Gastrocnemius medialis (tissue), 4 donors: ENCODE measurements around the gene PPP3CA.

Experiments
- POLR2A ChIP-seq, 2 donors: fragments of 450-650 bp; IDR thresholded peaks; one replicate each; pipeline ENCODE4 v1.6.1; 2017; ENCODE audit warnings: antibody characterized with exemption in 2 of 2, mild to moderate bottlenecking in 2 of 2, moderate library complexity in 2 of 2
- TF ChIP-seq, protein P1 (sequence below), 5 experiments: fragments of 450-650 bp in 3 of 5; fragments of 200-600 bp in 2 of 5; sonication (generic) in 2 of 5; IDR thresholded peaks in 4 of 5; conservative IDR thresholded peaks in 1 of 5; 1 replicate in 4 of 5; 2 replicates in 1 of 5; pipeline ENCODE4 v1.5.1; 2016 to 2019; ENCODE audit warnings: antibody characterized with exemption in 5 of 5, mild to moderate bottlenecking in 3 of 5, moderate library complexity in 3 of 5

DNA sequence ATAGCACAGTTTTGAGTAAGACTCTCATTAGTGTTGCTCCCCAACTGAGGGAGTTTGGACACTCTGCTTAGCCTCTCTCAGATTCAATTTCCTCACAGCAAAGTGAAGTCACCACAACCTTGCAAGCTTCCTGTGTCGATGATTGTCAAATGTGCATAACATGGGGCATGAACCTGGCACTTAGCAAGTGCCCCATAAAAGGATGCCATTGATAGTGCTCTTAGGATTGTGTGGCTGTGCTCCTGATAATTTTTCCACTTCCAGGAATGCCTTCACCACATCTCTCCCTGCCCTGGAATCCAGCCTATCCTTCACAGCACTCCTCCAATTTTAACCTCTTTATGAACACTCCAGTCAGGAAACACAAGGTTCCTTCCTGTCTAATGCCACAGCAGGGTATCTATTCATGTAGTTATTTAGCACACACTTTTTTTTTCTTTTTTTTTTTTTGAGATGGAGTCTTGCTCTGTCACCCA, 309.4 kb downstream of the PPP3CA start:
- TF ChIP-seq, protein P1, sequence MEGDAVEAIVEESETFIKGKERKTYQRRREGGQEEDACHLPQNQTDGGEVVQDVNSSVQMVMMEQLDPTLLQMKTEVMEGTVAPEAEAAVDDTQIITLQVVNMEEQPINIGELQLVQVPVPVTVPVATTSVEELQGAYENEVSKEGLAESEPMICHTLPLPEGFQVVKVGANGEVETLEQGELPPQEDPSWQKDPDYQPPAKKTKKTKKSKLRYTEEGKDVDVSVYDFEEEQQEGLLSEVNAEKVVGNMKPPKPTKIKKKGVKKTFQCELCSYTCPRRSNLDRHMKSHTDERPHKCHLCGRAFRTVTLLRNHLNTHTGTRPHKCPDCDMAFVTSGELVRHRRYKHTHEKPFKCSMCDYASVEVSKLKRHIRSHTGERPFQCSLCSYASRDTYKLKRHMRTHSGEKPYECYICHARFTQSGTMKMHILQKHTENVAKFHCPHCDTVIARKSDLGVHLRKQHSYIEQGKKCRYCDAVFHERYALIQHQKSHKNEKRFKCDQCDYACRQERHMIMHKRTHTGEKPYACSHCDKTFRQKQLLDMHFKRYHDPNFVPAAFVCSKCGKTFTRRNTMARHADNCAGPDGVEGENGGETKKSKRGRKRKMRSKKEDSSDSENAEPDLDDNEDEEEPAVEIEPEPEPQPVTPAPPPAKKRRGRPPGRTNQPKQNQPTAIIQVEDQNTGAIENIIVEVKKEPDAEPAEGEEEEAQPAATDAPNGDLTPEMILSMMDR (IDR thresholded peaks at IDR 0.05 in 4 of 5, conservative IDR thresholded peaks at IDR 0.05 in 1 of 5), result no peak
- TF ChIP-seq POLR2A (IDR thresholded peaks at IDR 0.05), result no peak
